Measurements from ENCODE around the gene TRAK1.

TRAK1 gene

DNA sequence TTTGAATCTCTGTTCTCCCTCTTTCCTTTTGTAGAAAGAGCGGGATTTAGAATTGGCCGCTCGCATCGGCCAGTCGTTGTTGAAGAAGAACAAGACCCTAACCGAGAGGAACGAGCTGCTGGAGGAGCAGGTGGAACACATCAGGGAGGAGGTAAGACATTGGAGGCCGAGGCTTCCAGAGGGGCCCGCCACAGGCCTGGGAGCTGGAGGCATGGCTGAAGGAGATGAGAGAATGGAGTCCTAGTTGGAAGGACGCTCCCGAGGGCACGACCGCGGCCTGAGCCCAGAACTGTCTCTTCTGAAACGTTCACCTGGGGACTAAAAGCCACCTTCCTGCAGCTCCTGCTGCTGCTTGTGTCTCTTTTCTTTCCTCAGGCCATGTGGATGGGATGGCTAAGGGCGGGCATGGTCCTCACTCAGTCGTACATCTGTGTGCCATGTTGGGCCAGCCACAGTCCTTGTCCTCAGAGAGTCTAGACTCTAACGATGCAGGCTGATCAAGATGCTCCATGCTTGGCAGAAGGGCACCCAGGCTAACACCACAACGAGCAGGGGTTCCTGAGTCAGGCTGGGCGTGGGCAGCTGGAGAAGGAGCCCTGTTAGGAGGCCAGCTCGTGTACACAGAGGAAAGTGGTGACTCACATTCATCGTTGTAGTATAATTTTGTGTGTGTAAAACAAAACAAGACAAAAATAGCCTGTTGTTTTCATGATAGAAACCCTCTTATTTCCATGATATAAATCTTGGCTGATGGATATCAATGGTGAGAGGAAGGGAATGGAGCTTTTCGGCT lies 93.7 kb downstream of the TRAK1 start:
- no peak for DNase-seq
- no peaks in the 10 kb centered on the region for H3K4me1 Mint-ChIP-seq
- peaks cover 33 to 43% of the 10 kb centered on the region in 2 donors for H3K36me3 Mint-ChIP-seq
- no peaks in the 10 kb centered on the region for H3K9me3 Mint-ChIP-seq
- H3K4me3 Mint-ChIP-seq: no peak overlapping the region
- no peak for ATAC-seq (replicated peaks)
- no peak overlapping the region for H3K27ac Mint-ChIP-seq
- no peaks in the 10 kb centered on the region for H3K27me3 Mint-ChIP-seq

- H3K4me3 Mint-ChIP-seq: no peak overlapping the region
- no peak overlapping the region for H3K27ac Mint-ChIP-seq
- H3K9me3 Mint-ChIP-seq: no peaks in the 10 kb centered on the region
- no peaks in the 10 kb centered on the region for H3K27me3 Mint-ChIP-seq
- DNase-seq (no peak), ATAC-seq (replicated peaks) (no peak)
- peaks cover 17 to 26% of the 10 kb centered on the region in 2 donors for H3K4me1 Mint-ChIP-seq
- peaks cover 46 to 59% of the 10 kb centered on the region in 2 donors for H3K36me3 Mint-ChIP-seq
Observed at GRCh38 chr3:42187936-42188335, 96.8 kb downstream of the TRAK1 start.

DNA sequence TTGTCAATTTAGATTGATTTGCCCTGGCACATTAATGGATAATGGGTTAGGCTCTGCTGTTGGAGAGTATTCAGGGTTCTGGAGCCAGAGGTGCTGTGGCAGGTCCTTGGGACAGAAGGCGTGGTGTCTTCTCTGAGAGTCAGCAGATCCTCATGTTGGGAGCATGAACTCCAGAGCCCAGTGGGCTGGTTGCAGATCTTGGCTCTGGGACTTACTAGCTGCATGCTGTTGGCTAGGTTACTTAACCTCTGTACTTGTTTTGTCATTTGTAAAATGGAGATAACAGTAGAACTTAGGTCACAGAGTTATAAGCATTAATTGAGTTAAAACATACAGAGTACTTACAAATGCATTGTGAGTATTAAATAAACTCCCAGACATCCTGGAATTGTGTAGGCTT lies 97.2 kb downstream of the TRAK1 start:
- Mint-ChIP-seq H3K27ac (no peak overlapping the region), H3K9me3 (no peaks in the 10 kb centered on the region), H3K36me3 (peaks cover 47 to 61% of the 10 kb centered on the region in 2 donors), H3K4me1 (peaks cover 18 to 27% of the 10 kb centered on the region in 2 donors), H3K4me3 (no peak overlapping the region), H3K27me3 (no peaks in the 10 kb centered on the region)
- ATAC-seq (replicated peaks) (no peak), DNase-seq (no peak)

GRCh38 chr3:42189001-42189460 lies 97.9 kb downstream of the TRAK1 start:
- peaks cover 18 to 32% of the 10 kb centered on the region in 2 donors for H3K4me1 Mint-ChIP-seq
- H3K27ac Mint-ChIP-seq: peak overlapping the region; percentile 84
- ATAC-seq (replicated peaks) (no peak), DNase-seq (no peak)
- H3K9me3 Mint-ChIP-seq: no peaks in the 10 kb centered on the region
- no peak overlapping the region for H3K4me3 Mint-ChIP-seq
- peaks cover 47 to 65% of the 10 kb centered on the region in 2 donors for H3K36me3 Mint-ChIP-seq
- no peaks in the 10 kb centered on the region for H3K27me3 Mint-ChIP-seq

DNA sequence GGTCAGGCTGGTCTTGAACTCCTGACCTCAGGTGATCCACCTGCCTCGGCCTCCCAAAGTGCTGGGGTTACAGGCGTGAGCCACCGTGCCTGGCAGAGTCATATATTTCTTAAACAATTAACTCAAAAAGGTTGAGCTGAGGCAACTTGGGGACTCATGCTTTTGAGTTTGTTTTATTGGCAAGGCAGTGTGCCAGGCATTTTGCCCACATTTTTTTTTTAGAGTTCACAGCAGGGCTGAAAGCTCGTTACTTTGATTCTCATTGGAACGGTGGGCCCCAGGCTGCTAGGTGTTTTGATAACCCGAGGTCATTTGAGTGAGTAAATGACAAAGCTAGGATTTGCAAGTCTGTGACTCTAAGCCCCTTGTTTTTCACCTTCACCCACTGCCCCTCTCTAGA lies 98.6 kb downstream of the TRAK1 start:
- Mint-ChIP-seq H3K36me3 (peaks cover 50 to 68% of the 10 kb centered on the region in 2 donors), H3K27me3 (no peaks in the 10 kb centered on the region), H3K4me3 (no peak overlapping the region), H3K27ac (no peak overlapping the region), H3K4me1 (peaks cover 25 to 39% of the 10 kb centered on the region in 2 donors), H3K9me3 (no peaks in the 10 kb centered on the region)
- DNase-seq: no peak
- ATAC-seq (replicated peaks): no peak

DNA sequence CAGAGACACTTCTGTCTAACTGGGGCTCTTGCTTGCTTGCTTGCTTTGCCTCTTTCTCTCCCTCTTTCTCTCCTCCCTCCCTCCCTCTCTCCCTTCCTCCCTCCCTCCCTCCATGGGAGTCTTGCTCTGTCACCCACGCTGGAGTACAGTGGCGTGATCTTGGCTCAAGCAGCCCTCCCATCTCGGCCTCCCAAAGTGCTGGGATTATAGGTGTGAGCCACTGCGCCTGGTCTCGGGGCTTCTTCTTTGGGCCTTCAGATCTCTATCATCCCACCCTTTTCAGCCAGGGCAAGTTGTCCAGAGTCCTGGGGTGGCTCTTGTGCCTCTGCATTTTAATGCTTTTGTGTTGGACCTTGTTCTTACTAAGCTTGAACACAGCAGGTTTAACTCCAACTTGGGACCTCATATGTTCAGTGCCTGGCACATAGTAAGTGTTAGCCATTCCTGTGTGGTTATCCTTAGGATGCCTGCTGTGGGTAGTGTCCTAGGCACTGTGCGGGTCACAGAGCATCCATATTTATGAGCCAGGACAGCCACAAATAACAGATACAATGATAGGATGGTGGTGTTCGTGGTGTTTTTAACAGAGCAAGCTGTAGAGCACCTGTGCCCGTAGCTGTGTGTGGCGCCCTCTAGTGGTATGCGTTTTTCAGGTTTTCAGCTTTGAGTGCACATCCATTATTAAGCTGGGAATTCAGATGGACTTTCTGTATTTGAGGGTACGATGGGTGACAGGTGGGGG lies 99.7 kb downstream of the TRAK1 start:
- Mint-ChIP-seq H3K27me3 (no peaks in the 10 kb centered on the region), H3K4me3 (no peak overlapping the region), H3K4me1 (peaks cover 36 to 50% of the 10 kb centered on the region in 2 donors), H3K27ac (no peak overlapping the region), H3K36me3 (peaks cover 52 to 71% of the 10 kb centered on the region in 2 donors), H3K9me3 (no peaks in the 10 kb centered on the region)
- ATAC-seq (replicated peaks): peak; percentile 49 to 52
- DNase-seq: peak; percentile 22

DNA sequence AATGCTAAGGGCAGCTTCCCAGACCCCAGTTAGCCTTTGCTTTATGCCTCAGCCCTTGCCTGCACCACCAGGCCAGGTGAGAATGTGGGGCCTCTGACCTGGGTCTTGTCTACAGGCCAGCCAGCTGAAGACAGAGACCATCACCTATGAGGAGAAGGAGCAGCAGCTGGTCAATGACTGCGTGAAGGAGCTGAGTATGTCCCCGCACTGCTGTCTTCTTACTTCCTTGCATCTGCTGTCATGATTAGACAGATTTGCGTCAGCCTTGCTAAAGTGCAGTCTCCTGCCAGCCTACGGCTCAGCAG lies 100.2 kb downstream of the TRAK1 start:
- H3K9me3 Mint-ChIP-seq: no peaks in the 10 kb centered on the region
- no peak overlapping the region for H3K27ac Mint-ChIP-seq
- H3K27me3 Mint-ChIP-seq: no peaks in the 10 kb centered on the region
- H3K4me1 Mint-ChIP-seq: peaks cover 40 to 55% of the 10 kb centered on the region in 2 donors
- H3K36me3 Mint-ChIP-seq: peaks cover 52 to 74% of the 10 kb centered on the region in 2 donors
- no peak overlapping the region for H3K4me3 Mint-ChIP-seq
- no peak for DNase-seq
- ATAC-seq (replicated peaks): no peak

DNA sequence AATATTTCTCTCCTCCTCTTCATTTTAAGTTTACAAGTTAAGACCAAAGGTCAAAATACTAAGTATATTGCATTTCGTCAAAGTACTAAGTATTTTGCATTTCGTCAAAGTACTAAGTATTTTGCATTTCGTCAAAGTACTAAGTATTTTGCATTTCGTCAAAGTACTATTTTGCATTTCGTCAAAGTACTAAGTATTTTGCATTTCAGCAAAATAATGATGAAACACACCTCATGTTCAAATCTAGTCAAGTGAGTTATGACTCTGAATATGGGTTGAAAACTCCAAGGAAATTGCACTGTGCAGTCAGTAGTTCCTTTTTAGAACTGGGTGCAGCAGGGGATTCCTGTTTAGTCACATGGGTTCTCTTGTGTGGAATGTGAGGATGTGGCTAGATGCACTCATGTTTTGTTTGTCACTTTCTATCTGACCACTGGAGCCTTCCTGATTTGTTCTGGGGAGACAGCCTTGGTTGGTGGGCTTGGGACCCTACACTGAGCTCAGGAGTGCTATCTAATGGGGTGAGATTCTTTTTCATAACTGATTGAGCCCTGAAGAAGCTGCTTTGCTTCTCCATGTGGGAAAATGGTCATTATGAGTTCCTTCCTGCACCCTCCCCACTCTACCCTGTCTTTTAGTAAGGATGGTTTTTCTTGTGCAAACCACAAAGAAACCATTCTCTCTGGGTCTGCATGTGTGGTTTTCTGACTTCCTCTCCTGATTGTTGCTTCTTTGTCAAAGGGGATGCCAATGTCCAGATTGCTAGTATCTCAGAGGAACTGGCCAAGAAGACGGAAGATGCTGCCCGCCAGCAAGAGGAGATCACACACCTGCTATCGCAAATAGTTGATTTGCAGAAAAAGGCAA lies 101.4 kb downstream of the TRAK1 start:
- no peak for DNase-seq
- Mint-ChIP-seq H3K4me1 (peaks cover 40 to 60% of the 10 kb centered on the region in 2 donors), H3K36me3 (peaks cover 49 to 77% of the 10 kb centered on the region in 2 donors), H3K9me3 (no peaks in the 10 kb centered on the region), H3K4me3 (peak overlapping the region; percentile 17 to 31), H3K27ac (peak overlapping the region; percentile 65), H3K27me3 (no peaks in the 10 kb centered on the region)
- ATAC-seq (replicated peaks): peak; percentile 53

DNA sequence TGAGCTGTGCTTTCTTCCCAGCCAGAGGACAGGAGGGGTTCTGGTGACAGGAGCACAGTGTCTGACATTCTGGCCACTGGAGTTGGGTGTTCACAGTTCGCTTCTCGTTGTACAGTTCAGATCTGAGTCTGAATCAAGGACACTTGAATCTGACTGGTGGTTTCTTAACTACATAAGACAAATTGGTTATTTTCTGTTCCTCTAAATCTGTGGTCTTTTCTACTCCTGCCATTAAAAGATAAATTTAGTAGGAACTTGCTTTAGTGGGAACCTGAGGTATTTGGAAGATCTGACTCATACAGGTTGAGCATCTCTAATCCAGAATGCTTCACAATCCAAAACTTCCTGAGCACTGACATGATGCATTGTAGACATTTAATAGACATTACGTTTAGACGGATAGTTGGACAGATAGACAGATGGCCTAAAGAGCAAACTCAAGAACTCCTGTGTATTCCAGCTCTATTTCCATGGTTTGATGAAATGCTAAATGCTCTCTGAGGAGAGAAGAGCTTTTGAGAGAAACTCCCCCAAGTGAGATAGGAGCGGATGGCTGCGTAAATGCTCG lies 103.9 kb downstream of the TRAK1 start:
- DNase-seq (no peak), ATAC-seq (replicated peaks) (peak; percentile 49 to 66)
- H3K36me3 Mint-ChIP-seq: peaks cover 54 to 76% of the 10 kb centered on the region in 2 donors
- H3K27ac Mint-ChIP-seq: peak overlapping the region; percentile 82
- H3K27me3 Mint-ChIP-seq: no peaks in the 10 kb centered on the region
- peaks cover 52 to 71% of the 10 kb centered on the region in 2 donors for H3K4me1 Mint-ChIP-seq
- peak overlapping the region; percentile 7 to 54 for H3K4me3 Mint-ChIP-seq
- no peaks in the 10 kb centered on the region for H3K9me3 Mint-ChIP-seq

GRCh38 chr3:42195879-42196330 lies 104.7 kb downstream of the TRAK1 start:
- peaks cover 49 to 71% of the 10 kb centered on the region in 2 donors for H3K4me1 Mint-ChIP-seq
- no peaks in the 10 kb centered on the region for H3K9me3 Mint-ChIP-seq
- peaks cover 56 to 75% of the 10 kb centered on the region in 2 donors for H3K36me3 Mint-ChIP-seq
- peak overlapping the region; percentile 82 for H3K27ac Mint-ChIP-seq
- H3K27me3 Mint-ChIP-seq: no peaks in the 10 kb centered on the region
- DNase-seq (no peak), ATAC-seq (replicated peaks) (peak; percentile 40 to 45)
- peak overlapping the region; percentile 7 for H3K4me3 Mint-ChIP-seq

DNA sequence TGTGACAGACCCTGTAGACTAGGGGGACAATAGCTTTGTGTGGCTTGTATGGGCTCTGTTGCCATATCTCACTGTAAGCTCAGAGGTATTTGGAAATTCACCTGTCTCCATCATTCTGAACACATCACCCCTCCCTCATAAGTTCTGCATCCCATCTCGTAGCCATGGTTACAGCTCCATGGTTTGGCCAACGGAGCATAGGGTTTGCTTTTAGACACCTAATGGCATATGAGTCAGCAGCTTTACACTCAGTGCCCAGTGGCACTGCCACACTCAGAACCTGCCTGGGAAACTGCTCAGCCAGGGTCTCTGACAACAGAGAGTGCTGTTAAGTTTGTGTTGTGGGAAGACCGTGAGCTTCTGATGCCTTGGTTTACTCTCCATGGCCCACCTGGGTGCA lies 107.6 kb downstream of the TRAK1 start:
- H3K36me3 Mint-ChIP-seq: peaks cover 61 to 72% of the 10 kb centered on the region in 2 donors
- DNase-seq: no peak
- no peak overlapping the region for H3K4me3 Mint-ChIP-seq
- H3K27ac Mint-ChIP-seq: no peak overlapping the region
- no peak for ATAC-seq (replicated peaks)
- H3K4me1 Mint-ChIP-seq: peaks cover 39 to 53% of the 10 kb centered on the region in 2 donors
- H3K27me3 Mint-ChIP-seq: no peaks in the 10 kb centered on the region
- H3K9me3 Mint-ChIP-seq: no peaks in the 10 kb centered on the region

DNA sequence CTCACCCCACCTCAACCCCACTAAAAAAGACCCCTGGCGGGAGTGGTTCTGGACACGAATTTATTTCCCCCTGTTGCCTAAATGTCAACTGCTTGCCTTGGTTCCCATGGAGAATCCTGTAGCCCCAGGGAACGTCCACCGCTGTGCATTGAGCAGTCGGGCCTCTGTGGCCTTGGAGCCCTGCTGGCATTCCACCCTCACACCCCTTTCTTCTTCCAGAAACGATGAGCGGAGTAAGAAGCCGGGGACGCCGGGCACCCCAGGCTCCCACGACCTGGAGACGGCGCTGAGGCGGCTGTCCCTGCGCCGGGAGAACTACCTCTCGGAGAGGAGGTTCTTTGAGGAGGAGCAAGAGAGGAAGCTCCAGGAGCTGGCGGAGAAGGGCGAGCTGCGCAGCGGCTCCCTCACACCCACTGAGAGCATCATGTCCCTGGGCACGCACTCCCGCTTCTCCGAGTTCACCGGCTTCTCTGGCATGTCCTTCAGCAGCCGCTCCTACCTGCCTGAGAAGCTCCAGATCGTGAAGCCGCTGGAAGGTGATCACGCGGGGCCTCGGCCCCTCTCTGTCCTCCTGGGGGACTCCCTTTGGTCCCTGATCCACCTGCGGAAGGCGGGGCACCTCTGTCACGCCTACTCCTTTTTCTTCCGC lies 111.2 kb downstream of the TRAK1 start:
- H3K4me3 Mint-ChIP-seq: no peak overlapping the region
- H3K36me3 Mint-ChIP-seq: peaks cover 42 to 56% of the 10 kb centered on the region in 2 donors
- no peak for DNase-seq
- no peaks in the 10 kb centered on the region for H3K27me3 Mint-ChIP-seq
- H3K4me1 Mint-ChIP-seq: peaks cover 19 to 21% of the 10 kb centered on the region in 2 donors
- H3K9me3 Mint-ChIP-seq: no peaks in the 10 kb centered on the region
- ATAC-seq (replicated peaks): no peak
- H3K27ac Mint-ChIP-seq: peak overlapping the region; percentile 68

DNA sequence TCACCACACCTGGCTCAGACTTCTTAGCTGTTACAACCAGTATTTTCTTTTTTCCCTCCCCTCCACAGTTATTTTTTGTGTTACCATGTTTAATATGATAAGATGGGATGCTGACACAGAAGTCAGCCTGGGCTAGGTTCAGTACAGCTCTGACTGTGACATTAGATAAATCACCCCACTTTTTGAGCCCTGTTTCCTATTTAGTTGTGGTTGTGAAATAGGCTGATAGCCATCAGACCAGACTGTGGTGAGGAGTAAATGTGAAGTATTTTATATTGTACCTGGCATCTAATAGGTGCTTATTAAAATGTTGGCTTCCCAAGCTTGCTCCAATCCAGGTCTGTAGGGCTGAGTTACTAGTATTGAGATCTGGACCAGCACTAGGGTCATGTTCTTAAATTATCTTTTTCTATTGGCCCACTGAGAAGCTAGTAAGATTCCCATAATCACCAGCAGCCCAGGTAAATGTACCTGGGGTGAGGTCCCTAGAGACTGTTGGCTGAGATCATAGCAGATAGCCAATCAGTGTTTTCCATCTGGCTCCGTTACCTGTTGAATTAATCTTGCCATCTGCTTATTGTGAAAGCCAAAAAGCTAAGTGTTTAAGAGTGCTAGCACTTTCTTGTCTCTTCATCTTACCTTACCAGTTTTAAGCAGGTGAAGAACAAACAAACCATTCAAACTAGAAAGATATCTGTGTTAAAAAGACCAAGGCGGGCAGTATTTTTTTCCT lies 113.9 kb downstream of the TRAK1 start:
- DNase-seq (no peak), ATAC-seq (replicated peaks) (no peak)

More for the DNA sequence above, 113.9 kb downstream of the TRAK1 start:
- Mint-ChIP-seq H3K4me1 (peaks cover 11% of the 10 kb centered on the region in 2 donors), H3K9me3 (no peaks in the 10 kb centered on the region), H3K4me3 (no peak overlapping the region), H3K36me3 (peaks cover 41 to 53% of the 10 kb centered on the region in 2 donors), H3K27me3 (no peaks in the 10 kb centered on the region), H3K27ac (no peak overlapping the region)

All from stimulated activated naive B cell treated with anti-CD40 and anti-IgM and Interleukin-4, amounts not matched to agents 10 μg/mL and 1 μg/mL and 100 μg/mL, for 72 hours (primary cell).